ENCODE measurements around the gene CCDC61.

DNA sequence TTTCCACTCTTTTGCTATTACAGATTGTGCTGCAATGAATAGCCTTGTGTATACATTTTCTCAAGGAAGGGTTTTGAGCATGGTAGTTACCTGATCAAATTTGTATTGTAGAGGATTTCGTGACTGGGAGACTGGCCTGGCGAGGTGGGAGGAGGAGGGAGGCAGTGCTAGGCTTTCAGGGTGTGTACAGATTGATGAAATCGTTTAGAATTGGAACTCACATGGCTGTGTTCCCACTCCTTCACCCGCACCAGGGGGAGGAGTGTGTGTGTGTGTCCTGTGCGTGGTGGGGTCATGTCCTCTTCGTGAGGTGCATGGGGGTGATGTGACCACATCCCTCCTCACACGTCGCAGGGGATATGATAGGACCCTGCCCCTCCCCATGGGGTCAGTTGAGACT, 19.3 kb downstream of the CCDC61 start:
- TF ChIP-seq POLR2A (IDR thresholded peaks at IDR 0.05): no peak
- TF ChIP-seq, protein P1, sequence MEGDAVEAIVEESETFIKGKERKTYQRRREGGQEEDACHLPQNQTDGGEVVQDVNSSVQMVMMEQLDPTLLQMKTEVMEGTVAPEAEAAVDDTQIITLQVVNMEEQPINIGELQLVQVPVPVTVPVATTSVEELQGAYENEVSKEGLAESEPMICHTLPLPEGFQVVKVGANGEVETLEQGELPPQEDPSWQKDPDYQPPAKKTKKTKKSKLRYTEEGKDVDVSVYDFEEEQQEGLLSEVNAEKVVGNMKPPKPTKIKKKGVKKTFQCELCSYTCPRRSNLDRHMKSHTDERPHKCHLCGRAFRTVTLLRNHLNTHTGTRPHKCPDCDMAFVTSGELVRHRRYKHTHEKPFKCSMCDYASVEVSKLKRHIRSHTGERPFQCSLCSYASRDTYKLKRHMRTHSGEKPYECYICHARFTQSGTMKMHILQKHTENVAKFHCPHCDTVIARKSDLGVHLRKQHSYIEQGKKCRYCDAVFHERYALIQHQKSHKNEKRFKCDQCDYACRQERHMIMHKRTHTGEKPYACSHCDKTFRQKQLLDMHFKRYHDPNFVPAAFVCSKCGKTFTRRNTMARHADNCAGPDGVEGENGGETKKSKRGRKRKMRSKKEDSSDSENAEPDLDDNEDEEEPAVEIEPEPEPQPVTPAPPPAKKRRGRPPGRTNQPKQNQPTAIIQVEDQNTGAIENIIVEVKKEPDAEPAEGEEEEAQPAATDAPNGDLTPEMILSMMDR (IDR thresholded peaks at IDR 0.05 in 4 of 5, conservative IDR thresholded peaks at IDR 0.05 in 1 of 5): no peak

Measured in gastrocnemius medialis (tissue), 4 donors.